Mesendoderm (in vitro differentiated cells): ENCODE measurements around the gene DPEP1.

Experiments used
- DNase-seq: peaks from one replicate; pipeline ENCODE4 v3.0.0; 2013
- H2AK5ac ChIP-seq: 2 replicates; pipeline ENCODE4 v1.6.1; 2013; ENCODE audit warnings: low read length, inconsistent platforms
- H2BK120ac ChIP-seq: 2 replicates; pipeline ENCODE4 v1.6.1; 2013; ENCODE audit warnings: low read depth, mild to moderate bottlenecking, low read length, moderate library complexity, mixed read lengths
- H2BK15ac ChIP-seq: replicated peaks from 2 replicates; pipeline ENCODE4 v1.6.1; 2013; ENCODE audit warnings: low read depth, mild to moderate bottlenecking, moderate library complexity
- H2BK5ac ChIP-seq: 2 replicates; pipeline ENCODE4 v1.6.1; 2013; ENCODE audit warnings: low read length, inconsistent platforms
- H3K18ac ChIP-seq: 2 replicates; pipeline ENCODE4 v1.6.1; 2013; ENCODE audit warnings: mild to moderate bottlenecking, low read length, mixed read lengths
- H3K23ac ChIP-seq: one replicate; pipeline ENCODE4 v1.6.1; 2013; ENCODE audit warnings: low read length
- H3K27ac ChIP-seq: 2 replicates; pipeline ENCODE4 v1.5.1; 2013; ENCODE audit warnings: low read depth, mild to moderate bottlenecking, inconsistent platforms, low read length, moderate library complexity
- H3K27me3 ChIP-seq: 2 replicates; pipeline ENCODE4 v1.6.1; 2013; ENCODE audit warnings: low read length, control low read depth, mild to moderate bottlenecking, inconsistent platforms; ENCODE audit not compliant: insufficient read depth, poor library complexity
- H3K36me3 ChIP-seq: 2 replicates; pipeline ENCODE4 v1.6.1; 2013; ENCODE audit warnings: low read length, inconsistent platforms; ENCODE audit not compliant: control insufficient read depth, insufficient read depth
- H3K4ac ChIP-seq: one replicate; pipeline ENCODE4 v1.6.1; 2013; ENCODE audit warnings: low read depth, mild to moderate bottlenecking, low read length, moderate library complexity
- H3K4me1 ChIP-seq: 2 replicates; pipeline ENCODE4 v1.6.1; 2013; ENCODE audit warnings: low read depth, low read length, inconsistent platforms; ENCODE audit not compliant: control insufficient read depth
- H3K4me2 ChIP-seq: 2 replicates; pipeline ENCODE4 v1.6.1; 2013; ENCODE audit warnings: low read length
- H3K4me3 ChIP-seq: 2 replicates; pipeline ENCODE4 v1.5.1; 2013; ENCODE audit warnings: mild to moderate bottlenecking, low read length
- H3K56ac ChIP-seq: one replicate; pipeline ENCODE4 v1.6.1; 2013; ENCODE audit warnings: low read length
- H3K79me1 ChIP-seq: 2 replicates; pipeline ENCODE4 v1.6.1; 2013; ENCODE audit warnings: low read length, inconsistent platforms
- H3K79me2 ChIP-seq: 2 replicates; pipeline ENCODE4 v1.6.1; 2013; ENCODE audit warnings: mild to moderate bottlenecking, low read length; ENCODE audit not compliant: control insufficient read depth, insufficient read depth
- H3K9ac ChIP-seq: 2 replicates; pipeline ENCODE4 v1.6.1; 2013; ENCODE audit warnings: low read length, inconsistent platforms
- H4K5ac ChIP-seq: one replicate; pipeline ENCODE4 v1.6.1; 2013; ENCODE audit warnings: low read length
- H4K8ac ChIP-seq: one replicate; pipeline ENCODE4 v1.6.1; 2013; ENCODE audit warnings: low read depth, mild to moderate bottlenecking, control low read depth, low read length, moderate library complexity
- WGBS: extraction: QIAGEN DNeasy Blood & Tissue Kit; methylation state at CpG from one replicate; pipeline ENCODE4 v1.1.7; 2013; ENCODE audit warnings: low lambda C conversion rate, missing lambda C conversion rate; ENCODE audit not compliant: insufficient coverage; ENCODE audit errors: extremely low coverage; 5-methylcytosine and 5-hydroxymethylcytosine counted together

Gene DPEP1

GRCh38 chr16:89572485-89573205 lies 40.8 kb upstream of the DPEP1 start:
- H2AK5ac ChIP-seq, result no peak overlapping the region
- no peaks in the 10 kb centered on the region for H3K4me1 ChIP-seq
- no peak overlapping the region for H3K4me3 ChIP-seq
- no peak overlapping the region for H3K9ac ChIP-seq
- no peaks in the 10 kb centered on the region for H3K79me1 ChIP-seq
- H3K18ac ChIP-seq, result no peak overlapping the region
- H3K4ac ChIP-seq, result no peak overlapping the region
- no peaks in the 10 kb centered on the region for H3K36me3 ChIP-seq
- no peak overlapping the region for H4K8ac ChIP-seq
- no peak overlapping the region for H2BK15ac ChIP-seq
- no peak overlapping the region for H2BK5ac ChIP-seq
- H4K5ac ChIP-seq, result no peak overlapping the region
- H3K27ac ChIP-seq, result no peak overlapping the region
- no peak overlapping the region for H2BK120ac ChIP-seq
- H3K56ac ChIP-seq, result peak overlapping the region; percentile 11
- DNase-seq, result no peak
- no CpG with 5 or more reads among the region's 19 CpGs for WGBS
- H3K79me2 ChIP-seq, result no peaks in the 10 kb centered on the region
- peaks cover 9% of the 10 kb centered on the region for H3K27me3 ChIP-seq
- no peak overlapping the region for H3K23ac ChIP-seq
- H3K4me2 ChIP-seq, result no peak overlapping the region

GRCh38 chr16:89573826-89574680 lies 39.4 kb upstream of the DPEP1 start:
- WGBS, result no CpG with 5 or more reads among the region's 31 CpGs
- no peak overlapping the region for H4K5ac ChIP-seq
- H3K56ac ChIP-seq, result peak overlapping the region; percentile 88
- no peak overlapping the region for H2BK5ac ChIP-seq
- no peak overlapping the region for H3K4me3 ChIP-seq
- H3K4ac ChIP-seq, result no peak overlapping the region
- no peak overlapping the region for H4K8ac ChIP-seq
- no peak overlapping the region for H3K4me2 ChIP-seq
- H3K27ac ChIP-seq, result no peak overlapping the region
- H2BK120ac ChIP-seq, result no peak overlapping the region
- no peaks in the 10 kb centered on the region for H3K4me1 ChIP-seq
- peak; percentile 11 for DNase-seq
- no peak overlapping the region for H2BK15ac ChIP-seq
- H3K79me1 ChIP-seq, result no peaks in the 10 kb centered on the region
- H2AK5ac ChIP-seq, result no peak overlapping the region
- H3K27me3 ChIP-seq, result peaks cover 9% of the 10 kb centered on the region
- no peaks in the 10 kb centered on the region for H3K36me3 ChIP-seq
- peak overlapping the region; percentile 66 for H3K9ac ChIP-seq
- no peaks in the 10 kb centered on the region for H3K79me2 ChIP-seq
- no peak overlapping the region for H3K23ac ChIP-seq
- no peak overlapping the region for H3K18ac ChIP-seq

GRCh38 chr16:89574681-89575246 lies 38.7 kb upstream of the DPEP1 start:
- no peaks in the 10 kb centered on the region for H3K36me3 ChIP-seq
- H2AK5ac ChIP-seq, result no peak overlapping the region
- no peaks in the 10 kb centered on the region for H3K79me2 ChIP-seq
- H3K27me3 ChIP-seq, result peaks cover 9% of the 10 kb centered on the region
- H2BK120ac ChIP-seq, result no peak overlapping the region
- no peak overlapping the region for H3K18ac ChIP-seq
- H3K4me3 ChIP-seq, result peak overlapping the region; percentile 38
- peak overlapping the region; percentile 88 for H3K56ac ChIP-seq
- peak overlapping the region; percentile 78 for H3K4me2 ChIP-seq
- no CpG with 5 or more reads among the region's 55 CpGs for WGBS
- peak; percentile 90 for DNase-seq
- no peak overlapping the region for H2BK15ac ChIP-seq
- no peak overlapping the region for H3K27ac ChIP-seq
- H4K8ac ChIP-seq, result no peak overlapping the region
- H3K4ac ChIP-seq, result no peak overlapping the region
- H4K5ac ChIP-seq, result no peak overlapping the region
- H3K23ac ChIP-seq, result no peak overlapping the region
- peak overlapping the region; percentile 66 for H3K9ac ChIP-seq
- no peaks in the 10 kb centered on the region for H3K4me1 ChIP-seq
- H2BK5ac ChIP-seq, result no peak overlapping the region
- no peaks in the 10 kb centered on the region for H3K79me1 ChIP-seq

GRCh38 chr16:89575247-89576152 lies 37.9 kb upstream of the DPEP1 start, which contains the start of gene CPNE7:
TSS of gene CPNE7 (plus strand) at chr16:89575758. CDS start at chr16:89575898, 140 bp downstream.
- H2BK15ac ChIP-seq, result no peak within 1 kb of the TSS
- peak within 1 kb of the TSS; percentile 2 for H3K4ac ChIP-seq
- no peaks in the 10 kb centered on the region for H3K4me1 ChIP-seq
- peak within 1 kb of the TSS; percentile 38 for H3K4me3 ChIP-seq
- H3K9ac ChIP-seq, result peak within 1 kb of the TSS; percentile 66
- no peak within 1 kb of the TSS for H2BK120ac ChIP-seq
- H2BK5ac ChIP-seq, result no peak within 1 kb of the TSS
- no peaks in the 10 kb centered on the region for H3K79me1 ChIP-seq
- peaks cover 9% of the 10 kb centered on the region for H3K27me3 ChIP-seq
- no peak within 1 kb of the TSS for H3K27ac ChIP-seq
- H3K23ac ChIP-seq, result peak within 1 kb of the TSS; percentile 80
- no peak within 1 kb of the TSS for H4K8ac ChIP-seq
- no CpG with 5 or more reads among the region's 103 CpGs for WGBS
- no peak within 1 kb of the TSS for H3K18ac ChIP-seq
- no peak for DNase-seq
- H2AK5ac ChIP-seq, result no peak within 1 kb of the TSS
- H3K79me2 ChIP-seq, result no peaks in the 10 kb centered on the region
- H3K56ac ChIP-seq, result peak within 1 kb of the TSS; percentile 88
- peak within 1 kb of the TSS; percentile 78 for H3K4me2 ChIP-seq
- H4K5ac ChIP-seq, result no peak within 1 kb of the TSS
- H3K36me3 ChIP-seq, result no peaks in the 10 kb centered on the region
